Measurements from ENCODE around the gene GPT2.
A peak's percentile ranks its signal among the peaks of the same experiment; 100 is the strongest.

The GPT2 gene

DNA sequence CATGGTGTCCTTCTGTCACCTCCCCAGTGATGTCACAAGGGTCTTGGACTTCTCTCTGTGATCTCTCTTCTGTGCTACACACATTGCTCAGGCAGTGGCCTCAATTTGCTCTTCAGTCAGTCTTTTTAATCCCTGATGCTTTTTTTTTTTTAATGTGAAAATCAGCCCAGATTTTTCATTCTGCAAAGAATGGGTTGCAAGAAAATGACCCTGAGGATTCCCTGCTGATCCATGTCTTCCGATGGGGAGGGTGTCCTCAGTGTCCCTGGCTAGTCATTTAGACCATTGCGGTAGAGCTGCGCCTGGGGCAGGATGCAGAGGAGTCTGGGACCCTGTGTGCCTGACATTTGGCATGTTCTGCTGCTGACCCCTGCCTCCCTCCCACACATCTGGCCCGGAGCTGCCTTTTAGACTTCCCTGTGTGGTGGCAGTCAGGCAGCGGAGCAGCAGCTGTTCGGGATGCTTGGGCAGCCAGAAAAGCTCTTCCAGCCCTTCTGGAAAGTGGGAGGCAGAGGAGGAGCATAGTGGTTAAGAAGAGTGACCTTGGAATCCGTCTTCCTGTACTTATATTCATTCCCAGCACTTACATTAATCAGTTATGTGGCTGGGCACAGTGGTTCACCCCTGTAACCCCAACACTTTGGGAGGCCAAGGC is 12.3 kb downstream of the GPT2 start:
- DNase-seq (ENCODE audit: low read depth), result no peak

DNA sequence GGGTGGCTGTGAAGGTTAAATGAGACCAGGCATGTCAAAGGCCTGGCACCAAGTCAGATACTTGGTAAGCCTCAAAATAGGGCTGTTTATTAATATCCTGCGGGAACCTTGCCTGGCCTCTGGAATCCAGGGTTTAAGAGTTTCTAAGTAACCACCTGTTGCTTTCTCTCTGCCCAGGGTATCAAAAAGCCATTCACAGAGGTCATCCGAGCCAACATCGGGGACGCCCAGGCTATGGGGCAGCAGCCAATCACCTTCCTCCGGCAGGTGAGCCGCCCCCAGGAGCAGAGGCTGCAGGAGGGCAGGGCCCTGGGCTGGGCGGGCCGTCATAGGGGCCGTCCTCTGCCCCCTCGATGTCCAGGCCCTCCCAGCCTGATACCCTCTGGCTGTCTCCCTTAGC is 13.3 kb downstream of the GPT2 start:
- no peak for DNase-seq (ENCODE audit: low read depth)

- DNase-seq (ENCODE audit: low read depth), result no peak
Measured at GRCh38 chr16:46898006-46898405, 13.8 kb downstream of the GPT2 start.

DNA sequence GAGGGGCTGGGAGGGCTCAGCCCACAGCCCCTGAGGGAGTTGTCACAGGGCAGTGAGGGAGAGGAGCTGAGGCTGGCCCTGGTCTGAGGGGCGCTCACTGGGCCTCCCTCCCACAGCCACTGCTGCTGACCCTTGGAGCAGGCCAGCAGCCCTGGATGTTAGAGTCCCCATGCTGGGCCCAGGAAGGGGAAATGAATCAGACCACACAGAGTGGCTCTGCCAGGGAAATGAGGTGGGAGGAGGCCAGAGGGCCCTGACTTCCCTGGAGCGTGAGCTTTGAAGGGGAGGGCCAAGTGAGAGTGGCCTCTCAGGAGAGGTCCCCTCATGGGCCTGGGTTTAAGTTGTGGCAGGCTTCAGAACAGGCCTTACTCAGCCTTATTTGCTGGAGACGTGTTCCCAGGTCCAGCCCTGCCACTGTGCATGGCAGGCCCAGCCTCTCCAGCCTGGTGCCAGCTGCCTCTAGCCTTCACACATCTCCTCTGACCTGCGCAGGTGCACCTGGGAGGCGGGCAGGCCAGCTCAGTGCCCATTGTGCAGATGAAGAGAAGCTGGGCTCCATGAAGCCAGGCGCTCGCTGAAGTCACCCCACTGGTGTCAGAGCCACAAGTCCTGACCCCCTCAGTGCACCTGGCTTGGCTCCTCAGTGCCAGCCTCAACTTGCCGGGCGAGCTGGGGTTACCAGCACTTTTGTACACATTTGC is 15.4 kb downstream of the GPT2 start:
- DNase-seq (ENCODE audit: low read depth), result no peak

DNA sequence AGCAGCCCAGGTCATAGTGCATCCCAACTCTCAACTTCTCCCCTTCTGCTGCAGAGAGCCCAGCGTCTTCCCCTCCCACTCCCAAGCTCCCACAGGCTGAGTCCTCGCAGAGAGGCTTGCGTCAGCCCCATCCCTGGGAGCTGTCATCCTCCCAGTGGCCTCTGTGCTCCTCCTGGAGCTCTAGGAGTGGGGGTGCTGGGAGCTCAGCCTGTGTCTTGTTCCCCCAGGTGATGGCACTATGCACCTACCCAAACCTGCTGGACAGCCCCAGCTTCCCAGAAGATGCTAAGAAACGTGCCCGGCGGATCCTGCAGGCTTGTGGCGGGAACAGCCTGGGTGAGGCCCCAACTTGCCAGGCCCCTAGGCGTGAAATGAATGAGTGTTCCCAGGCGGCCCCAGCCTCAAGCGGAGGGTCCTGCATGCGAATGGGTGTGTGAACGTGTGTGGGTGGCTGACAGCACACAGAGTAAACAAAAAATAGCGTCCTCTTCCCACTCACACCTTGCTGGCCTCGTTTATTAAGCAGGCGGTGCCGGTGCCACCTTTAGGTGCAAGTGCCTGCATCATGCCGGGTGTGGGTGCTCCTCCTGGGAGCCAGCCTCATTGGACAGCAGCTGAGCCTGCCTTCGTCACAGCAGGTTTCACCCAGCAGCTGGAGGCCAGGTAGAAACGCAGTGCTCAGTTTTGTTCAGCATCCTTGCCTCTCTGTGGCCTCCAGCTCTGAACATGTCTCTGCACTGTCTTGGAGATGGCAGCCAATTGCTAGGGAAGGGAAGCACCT is 16.5 kb downstream of the GPT2 start:
- DNase-seq (ENCODE audit: low read depth), result no peak

DNA sequence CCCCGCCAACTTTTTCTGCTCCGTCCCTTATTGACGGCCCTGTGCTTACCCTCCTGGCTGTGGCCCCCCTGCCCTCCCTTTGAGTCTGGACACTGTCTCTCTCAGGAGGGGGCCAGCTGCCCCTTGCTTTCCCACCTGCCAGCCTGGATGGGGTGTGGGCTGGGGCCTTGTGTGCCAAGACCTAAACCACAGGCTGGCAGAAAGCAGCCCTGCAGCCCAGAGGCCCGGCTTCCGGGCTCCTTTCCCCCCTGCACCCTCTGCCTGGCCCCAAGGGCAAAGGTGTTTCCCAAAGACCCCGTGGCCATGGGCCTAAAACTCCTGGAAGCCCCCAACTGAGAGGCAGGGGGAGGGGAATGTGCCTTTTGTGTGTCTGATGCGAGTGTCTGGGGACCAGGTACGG is 17.5 kb downstream of the GPT2 start:
- no peak for DNase-seq (ENCODE audit: low read depth)

- DNase-seq (ENCODE audit: low read depth), result no peak
Measured at GRCh38 chr16:46903255-46903905, 19.2 kb downstream of the GPT2 start.

- DNase-seq (ENCODE audit: low read depth), result no peak
Measured at GRCh38 chr16:46904471-46904870, 20.3 kb downstream of the GPT2 start.

DNA sequence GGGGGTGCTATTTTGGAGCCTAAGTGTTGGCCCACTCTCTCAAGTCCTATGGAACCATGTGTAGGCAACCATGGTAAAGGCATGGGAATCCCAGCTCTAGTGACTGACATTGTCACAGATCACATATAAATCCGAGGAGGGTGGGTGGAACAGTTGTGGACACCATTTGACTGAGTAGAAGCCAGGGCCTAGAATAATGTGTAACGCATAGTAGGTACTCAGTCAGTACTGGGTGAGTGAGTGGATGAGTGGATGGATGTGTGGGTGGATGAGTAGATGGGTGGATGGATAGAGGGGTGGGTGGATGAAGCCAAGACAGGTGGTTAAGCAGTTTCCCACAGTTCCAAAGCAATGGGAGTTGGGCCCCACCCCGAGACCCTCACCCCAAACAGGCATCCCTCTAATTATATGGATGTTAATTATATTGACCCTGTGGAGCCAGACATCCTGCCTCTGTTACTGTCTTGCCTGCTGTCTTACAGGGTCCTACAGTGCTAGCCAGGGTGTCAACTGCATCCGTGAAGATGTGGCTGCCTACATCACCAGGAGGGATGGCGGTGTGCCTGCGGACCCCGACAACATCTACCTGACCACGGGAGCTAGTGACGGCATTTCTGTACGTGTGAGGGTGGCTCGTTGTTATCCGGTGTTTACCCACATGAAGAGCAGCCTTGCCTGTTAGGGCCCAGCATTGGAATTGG is 22.3 kb downstream of the GPT2 start:
- DNase-seq (ENCODE audit: low read depth), result no peak

DNA sequence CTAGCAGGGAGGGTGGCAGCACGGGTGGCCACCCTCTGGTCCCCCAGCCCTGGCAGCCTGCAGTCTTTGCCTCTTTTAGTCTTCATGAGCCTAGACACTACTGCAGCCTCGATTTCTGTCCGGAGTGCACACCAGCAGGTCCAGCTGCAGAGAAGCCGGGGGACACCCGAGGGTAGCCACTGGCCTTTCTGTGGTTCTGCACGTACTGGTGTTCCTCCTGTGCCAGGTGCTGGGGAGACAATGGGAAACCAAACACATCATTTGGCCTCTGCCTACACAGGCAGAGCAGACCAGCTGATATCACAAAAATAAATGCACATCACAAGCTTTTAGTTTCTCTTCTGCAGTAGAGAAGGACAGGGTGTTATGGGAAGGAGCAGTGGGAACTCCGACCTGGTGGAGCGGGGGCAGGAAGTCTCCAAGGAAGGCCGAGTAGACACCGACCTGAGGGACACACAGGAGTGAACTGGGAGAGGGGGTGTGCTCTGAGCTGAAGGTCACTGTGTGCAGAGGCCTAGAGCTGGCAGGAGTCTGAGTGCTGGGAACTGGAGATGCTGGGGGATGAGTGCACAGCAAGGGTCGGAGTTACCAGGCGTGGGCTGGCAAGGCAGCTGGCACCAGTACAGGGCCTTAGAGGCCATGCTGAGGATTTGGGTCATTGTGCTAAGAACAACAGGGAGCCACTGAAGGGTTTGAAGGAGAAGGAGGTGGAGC is 23.1 kb downstream of the GPT2 start:
- no peak for DNase-seq (ENCODE audit: low read depth)

DNA sequence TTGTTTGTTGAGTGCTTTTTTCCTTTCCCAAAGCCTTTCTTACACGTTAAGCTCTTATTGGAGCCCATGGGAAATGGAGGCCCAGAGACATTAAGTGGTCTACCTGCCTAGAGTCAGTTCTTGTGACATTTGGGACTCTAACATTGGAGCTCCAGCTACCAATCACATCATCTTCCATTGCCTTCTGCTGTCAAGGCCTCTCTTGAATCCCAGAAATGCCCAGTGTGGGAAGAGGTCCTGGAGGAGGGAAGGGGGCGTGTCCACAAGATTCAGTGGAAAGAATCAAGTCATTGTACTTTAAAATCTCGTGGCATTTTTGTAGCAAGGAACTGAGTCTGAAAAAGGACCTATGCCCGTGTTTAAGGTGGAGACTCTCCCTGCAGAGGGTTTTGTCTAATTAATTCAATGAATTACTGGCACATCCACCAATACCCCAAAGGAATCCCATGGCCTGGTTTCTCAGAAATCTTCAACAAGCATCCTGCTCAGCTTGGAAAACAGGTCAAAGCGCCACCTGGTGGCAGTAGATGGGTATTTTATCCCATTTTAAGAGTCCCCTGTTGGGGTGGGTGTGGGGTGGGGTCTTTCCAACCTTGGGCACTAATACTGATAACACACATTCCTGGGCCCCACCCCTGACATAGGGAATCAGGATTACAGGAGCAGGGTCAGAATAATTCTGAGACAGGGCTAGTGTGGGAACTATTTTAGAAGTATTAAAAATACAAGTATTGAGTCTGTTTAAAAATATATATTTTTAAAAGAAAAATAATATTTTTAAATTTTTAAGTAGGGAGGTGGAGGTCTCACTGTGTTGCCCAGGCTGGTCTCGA is 24.6 kb downstream of the GPT2 start:
- DNase-seq (ENCODE audit: low read depth), result peak; percentile 13

GRCh38 chr16:46911038-46911437 is 26.9 kb downstream of the GPT2 start:
- no peak for DNase-seq (ENCODE audit: low read depth)

DNA sequence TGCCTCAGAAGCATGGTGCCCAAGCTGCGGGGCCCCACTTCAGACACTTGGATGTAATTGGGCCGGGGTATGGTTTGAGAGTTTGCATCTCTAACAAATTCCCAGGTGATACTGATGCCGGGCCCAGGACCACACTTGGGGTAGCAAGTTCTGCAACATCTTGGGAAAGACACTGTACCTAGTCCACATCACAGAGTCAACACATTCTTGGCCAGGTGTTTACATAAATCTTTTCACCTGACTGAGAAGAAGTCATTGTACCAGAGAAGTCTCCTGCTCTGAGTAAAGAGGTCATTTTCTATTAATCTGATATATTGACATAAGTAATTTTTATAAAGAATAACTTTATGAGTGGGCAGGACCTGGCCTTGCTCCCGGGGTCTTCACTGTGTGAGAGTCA is 27.5 kb downstream of the GPT2 start:
- no peak for DNase-seq (ENCODE audit: low read depth)

DNA sequence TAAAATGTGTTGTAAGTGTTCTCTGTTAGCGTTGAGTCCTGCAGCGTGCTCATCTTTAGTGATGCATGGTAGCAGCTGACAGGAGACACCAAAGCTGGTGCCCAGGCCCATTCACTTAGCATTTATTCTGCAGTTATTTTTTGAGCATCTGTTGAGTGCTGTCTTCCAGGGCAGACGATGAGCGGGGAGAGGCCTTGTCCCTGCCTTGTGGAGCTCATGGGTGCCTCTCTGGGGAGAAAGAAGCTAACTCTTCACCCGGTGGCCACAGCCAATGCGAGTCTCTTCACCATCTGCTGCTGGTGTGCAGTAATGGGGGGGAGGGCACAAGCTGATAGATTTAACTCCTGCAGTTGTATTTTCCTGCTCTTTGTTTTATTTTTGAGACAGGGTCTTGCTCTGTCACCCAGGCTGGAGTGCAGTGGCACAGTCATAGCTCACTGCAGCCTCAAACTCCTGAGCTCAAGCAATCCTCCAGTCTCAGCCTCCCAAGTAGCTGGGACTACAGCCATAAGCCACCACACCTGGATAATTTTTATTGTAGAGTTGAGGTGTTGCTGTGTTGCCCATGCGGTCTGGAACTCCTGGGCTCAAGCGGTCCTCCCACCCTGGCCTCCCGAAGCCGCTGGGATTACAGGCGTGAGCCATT is 30.5 kb downstream of the GPT2 start:
- no peak for DNase-seq (ENCODE audit: low read depth)

GRCh38 chr16:46915483-46916025 is 31.4 kb downstream of the GPT2 start:
- no peak for DNase-seq (ENCODE audit: low read depth)

- DNase-seq (ENCODE audit: low read depth), result no peak
Measured at GRCh38 chr16:46916980-46917379, 32.8 kb downstream of the GPT2 start.

GRCh38 chr16:46918400-46918799 is 34.2 kb downstream of the GPT2 start:
- no peak for DNase-seq (ENCODE audit: low read depth)

DNA sequence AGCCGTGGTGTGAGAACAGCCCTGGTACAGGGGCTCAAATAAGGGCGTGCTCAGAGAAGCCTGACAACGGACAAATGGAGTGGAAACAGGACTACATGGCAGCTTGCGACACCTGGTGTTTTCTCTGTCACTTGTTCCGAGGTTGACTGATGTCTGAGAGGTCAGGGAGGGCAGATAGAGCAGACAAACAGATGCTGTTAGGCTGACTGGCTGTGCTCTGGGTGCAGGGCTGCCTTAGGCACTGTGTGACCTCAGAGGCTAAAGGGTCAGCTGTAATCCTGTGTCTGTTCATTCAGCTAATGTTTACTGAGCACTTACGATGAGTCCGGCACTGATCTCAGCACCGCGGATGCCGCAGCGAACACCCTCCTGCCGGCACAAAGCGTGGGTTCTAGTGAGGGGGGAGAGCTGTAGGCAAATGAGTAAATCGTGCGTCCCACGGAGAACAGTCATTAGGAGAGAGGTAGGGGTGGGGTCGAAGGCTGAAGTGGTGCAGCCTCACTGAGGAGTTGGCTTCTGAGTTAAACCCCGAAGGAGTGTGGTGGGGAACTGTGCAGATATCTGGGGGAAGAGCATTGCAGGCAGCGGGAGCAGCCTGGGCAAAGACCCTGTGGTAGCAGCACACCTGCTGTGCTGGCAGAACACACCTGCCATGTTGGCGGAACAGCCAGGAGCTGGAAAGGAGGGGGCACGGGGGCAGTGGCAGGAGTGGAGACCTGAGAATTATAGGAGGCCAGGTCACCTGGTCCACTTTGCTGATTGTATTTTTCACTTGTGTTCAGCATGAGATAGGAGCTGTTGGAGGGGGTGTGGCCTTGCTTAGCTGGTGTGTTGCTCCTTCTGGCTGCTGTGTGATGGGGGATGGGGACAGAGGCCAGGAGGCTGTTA is 35.0 kb downstream of the GPT2 start:
- no peak for DNase-seq (ENCODE audit: low read depth)

Measured in T-helper 22 cell (primary cell).